Measurements from ENCODE around the gene ANGPT4.

Gene ANGPT4

GRCh38 chr20:940926-941325 is 24.8 kb upstream of the ANGPT4 start:
- DNase-seq (ENCODE audit: low read depth): no peak

DNA sequence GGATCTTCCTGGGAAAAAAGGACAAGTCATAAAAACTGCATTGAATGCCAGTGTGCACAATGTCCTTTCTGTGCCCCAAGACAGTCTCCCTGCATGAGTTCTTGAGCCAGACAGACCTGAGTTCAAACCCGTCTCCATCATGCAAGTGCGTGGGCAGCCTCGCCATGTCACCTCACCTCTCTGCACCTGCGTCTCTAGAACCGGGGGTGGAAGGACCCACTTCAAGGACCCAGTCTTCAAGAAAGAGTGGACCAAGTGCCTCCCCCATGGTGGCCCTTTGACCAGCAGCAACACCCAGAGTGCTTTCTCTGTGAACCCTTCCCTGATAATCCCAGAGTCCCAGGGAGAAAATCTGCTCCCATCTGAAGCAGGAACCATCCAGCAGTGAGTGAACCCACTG is 23.5 kb upstream of the ANGPT4 start:
- no peak for DNase-seq (ENCODE audit: low read depth)

- no peak for DNase-seq (ENCODE audit: low read depth)
These were observed 18.2 kb upstream of the ANGPT4 start for GRCh38 chr20:934186-934840.

- DNase-seq (ENCODE audit: low read depth): no peak
These were observed 16.9 kb upstream of the ANGPT4 start for GRCh38 chr20:933029-933428.

GRCh38 chr20:931401-931800 is 15.3 kb upstream of the ANGPT4 start:
- DNase-seq (ENCODE audit: low read depth): no peak

DNA sequence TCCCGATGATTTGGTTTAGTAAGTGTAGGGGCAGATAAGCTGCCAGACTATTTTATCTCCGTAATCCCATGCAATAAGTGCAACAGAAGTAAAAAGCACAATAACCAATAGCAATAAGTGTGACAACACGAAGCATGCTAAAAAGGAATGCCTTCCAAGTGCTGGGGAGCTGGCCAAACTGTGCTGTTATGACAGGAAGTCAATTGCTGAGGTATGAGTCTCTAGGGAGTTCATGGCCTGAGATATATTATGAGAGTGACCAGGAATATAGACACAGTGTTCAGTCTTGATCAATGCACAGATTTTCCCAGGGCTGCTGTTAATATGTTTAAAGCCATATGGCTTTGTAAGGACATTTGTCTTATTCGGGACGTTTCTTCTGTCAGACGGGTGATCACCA is 10.5 kb upstream of the ANGPT4 start:
- DNase-seq (ENCODE audit: low read depth): no peak

DNA sequence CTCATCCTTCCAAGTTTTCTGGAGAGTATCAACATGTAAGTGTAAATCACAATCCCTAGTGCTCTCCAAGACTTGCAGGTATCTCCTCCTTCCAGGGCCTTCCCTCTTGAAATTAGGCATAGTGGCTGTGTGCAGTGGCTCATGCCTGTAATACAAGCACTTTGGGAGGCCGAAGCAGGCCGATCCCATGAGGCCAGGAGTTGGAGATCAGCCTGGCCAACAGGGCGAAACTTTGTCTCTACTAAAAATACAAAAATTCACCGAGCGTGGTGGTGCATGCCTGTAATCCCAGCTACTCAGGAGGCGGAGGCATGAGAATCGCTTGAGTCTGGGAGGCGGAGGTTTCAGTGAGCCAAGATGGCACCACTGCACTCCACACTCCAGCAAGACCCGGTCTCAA is 9.4 kb upstream of the ANGPT4 start:
- DNase-seq (ENCODE audit: low read depth): no peak

- DNase-seq (ENCODE audit: low read depth): no peak
These were observed 8.5 kb upstream of the ANGPT4 start for GRCh38 chr20:924639-925038.

- DNase-seq (ENCODE audit: low read depth): no peak
These were observed 6.6 kb upstream of the ANGPT4 start for GRCh38 chr20:922781-923180.

- DNase-seq (ENCODE audit: low read depth): no peak
These were observed 4.9 kb upstream of the ANGPT4 start for GRCh38 chr20:921068-921467.

DNA sequence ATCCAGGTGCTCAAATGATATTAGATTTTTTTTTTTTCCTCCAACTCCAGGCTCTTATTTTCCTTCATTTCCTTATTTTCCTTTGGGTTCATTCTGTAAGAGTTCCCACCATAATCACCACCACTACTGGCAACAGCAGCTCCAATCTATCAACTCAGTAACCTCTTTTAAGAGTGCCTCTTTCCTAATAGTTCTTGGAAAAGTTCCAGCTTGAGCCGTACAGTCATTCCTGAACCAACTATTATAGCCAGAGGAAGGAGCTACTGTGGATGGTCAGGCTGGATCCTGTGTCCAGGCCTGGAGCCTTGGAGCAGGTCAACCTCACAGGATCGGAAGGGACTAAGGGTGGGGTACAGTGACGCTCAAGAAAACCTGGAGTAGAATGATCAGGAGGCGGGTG is 4.2 kb upstream of the ANGPT4 start:
- DNase-seq (ENCODE audit: low read depth): no peak

GRCh38 chr20:919491-919916 is 3.4 kb upstream of the ANGPT4 start:
- DNase-seq (ENCODE audit: low read depth): no peak

GRCh38 chr20:917416-917815 is 1.3 kb upstream of the ANGPT4 start:
- DNase-seq (ENCODE audit: low read depth): no peak

DNA sequence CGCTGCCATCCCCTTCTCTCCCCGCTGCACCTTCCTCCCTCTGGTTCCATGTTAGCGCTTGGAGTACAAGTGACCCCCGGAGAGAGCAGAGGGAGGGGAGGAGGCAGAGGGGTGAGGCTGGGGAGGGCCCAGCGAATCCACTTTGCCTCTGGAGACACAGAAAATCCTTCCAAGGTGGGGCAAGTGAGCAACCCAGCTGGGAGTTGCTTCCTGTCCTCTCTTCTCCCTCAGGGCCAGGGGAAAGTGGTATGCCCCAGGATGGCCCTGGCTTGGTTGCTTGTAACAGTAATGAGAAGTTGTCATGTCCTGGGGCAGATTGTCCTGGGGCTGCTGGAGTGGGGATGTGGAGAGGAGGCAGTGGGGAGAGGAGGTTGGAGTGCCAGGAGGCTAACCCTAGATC is 691 bp upstream of the ANGPT4 start:
- no peak for DNase-seq (ENCODE audit: low read depth)

- no peak for DNase-seq (ENCODE audit: low read depth)
These were observed 1.2 kb downstream of the ANGPT4 start for GRCh38 chr20:914727-915498.

GRCh38 chr20:913306-913849 is 2.8 kb downstream of the ANGPT4 start:
- DNase-seq (ENCODE audit: low read depth): no peak

DNA sequence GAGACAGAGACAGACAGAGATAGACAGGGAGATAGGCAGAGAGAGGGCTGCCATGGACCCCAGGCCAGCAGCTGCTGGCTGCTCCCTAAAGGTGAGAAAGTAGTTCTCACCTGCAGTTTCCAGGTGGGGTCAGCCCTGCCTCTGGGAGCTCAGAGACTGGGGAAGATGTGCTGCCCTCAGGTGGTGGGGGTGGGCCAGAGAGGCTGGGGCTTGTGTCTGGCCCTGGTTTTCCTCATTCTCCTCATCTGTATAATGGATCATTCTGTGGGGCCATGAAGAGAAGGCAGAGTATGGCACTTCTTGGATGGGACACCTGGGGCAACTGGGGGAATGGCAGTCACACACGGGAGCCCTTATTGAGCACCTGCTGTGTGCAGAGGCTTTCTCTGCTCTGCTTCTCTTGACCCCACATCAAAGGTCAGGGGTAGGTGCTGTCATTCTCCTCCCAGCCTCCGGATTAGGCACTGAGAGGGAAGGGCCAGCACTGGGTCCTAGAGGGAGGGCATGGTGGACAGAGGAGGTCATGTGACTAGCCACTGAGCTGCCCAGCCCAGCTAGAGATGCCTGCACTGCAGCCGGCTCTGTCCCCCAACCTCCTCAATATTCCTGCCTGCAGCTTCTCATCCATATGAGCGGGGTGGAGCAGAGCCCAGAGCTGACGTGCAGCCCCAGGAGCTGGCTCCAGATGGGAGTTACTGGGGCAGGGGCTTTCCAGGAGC is 4.1 kb downstream of the ANGPT4 start:
- DNase-seq (ENCODE audit: low read depth): no peak

GRCh38 chr20:910870-911770 is 5.0 kb downstream of the ANGPT4 start:
- no peak for DNase-seq (ENCODE audit: low read depth)

GRCh38 chr20:910132-910869 is 5.8 kb downstream of the ANGPT4 start:
- no peak for DNase-seq (ENCODE audit: low read depth)

DNA sequence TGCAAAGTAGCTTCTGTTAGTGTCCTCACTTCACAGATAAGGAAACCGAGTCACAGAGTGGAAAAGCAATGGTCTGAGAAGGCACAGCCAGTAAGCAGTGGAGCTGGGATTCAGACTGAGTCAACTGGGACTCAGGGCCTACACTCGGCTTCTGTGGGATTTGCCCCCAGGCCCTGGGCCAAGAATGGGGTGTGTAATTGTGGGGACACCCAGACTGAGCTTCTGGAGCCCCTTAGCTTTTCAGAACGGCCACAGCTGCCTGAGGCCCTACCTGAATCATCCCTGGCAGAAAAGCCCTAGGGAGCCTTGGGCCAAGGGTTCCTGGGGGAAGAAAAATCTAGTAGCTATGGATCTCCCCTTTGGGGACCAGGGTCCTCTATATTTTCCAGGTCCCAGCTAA is 6.5 kb downstream of the ANGPT4 start:
- DNase-seq (ENCODE audit: low read depth): no peak

GRCh38 chr20:906703-907270 is 9.3 kb downstream of the ANGPT4 start:
- DNase-seq (ENCODE audit: low read depth): no peak

Measured in activated T-helper 9 cell treated with anti-CD3 and anti-CD28 coated beads, Interleukin-2, amount 50 U/mL, for 16 hours (primary cell).